Astrocyte of the hippocampus (primary cell): ENCODE data around the gene RNF20.

Experiments
- DNase-seq: peaks from one replicate; pipeline ENCODE4 v3.0.0; 2011; ENCODE audit warnings: low read depth, low spot score

RNF20 gene

GRCh38 chr9:101590074-101590473, 56.4 kb downstream of the RNF20 start:
- DNase-seq = peak; percentile 43

GRCh38 chr9:101590901-101591300, 57.2 kb downstream of the RNF20 start:
- DNase-seq = no peak

- DNase-seq = no peak
These were observed 58.3 kb downstream of the RNF20 start for GRCh38 chr9:101591787-101592446.

GRCh38 chr9:101592788-101593187, 59.1 kb downstream of the RNF20 start:
- DNase-seq = no peak

- no peak for DNase-seq
These were observed 59.7 kb downstream of the RNF20 start for GRCh38 chr9:101593345-101593744.

- DNase-seq = no peak
These were observed 61.1 kb downstream of the RNF20 start, which contains the start of gene PPP3R2 for GRCh38 chr9:101594796-101595195. Gene PPP3R2 (minus strand): TSS chr9:101594969. CDS start chr9:101594921, 48 bp downstream.

GRCh38 chr9:101601904-101602765, 68.5 kb downstream of the RNF20 start:
- peak; percentile 68 for DNase-seq

- no peak for DNase-seq
These were observed 70.6 kb downstream of the RNF20 start for GRCh38 chr9:101604296-101604695.

- DNase-seq = no peak
These were observed 71.9 kb downstream of the RNF20 start for GRCh38 chr9:101605547-101605946.
